GM23248 (cell line): ENCODE measurements around the gene GALK2. TPM values are rescaled to one million over a fixed set of nuclear protein-coding genes. Genes with fewer than 3 reads are reported as not detected.
A peak's percentile ranks its signal among the peaks of the same experiment; 100 is the strongest.

Source experiments
- DNase-seq: peaks from one replicate; pipeline ENCODE4 v3.0.0-alpha.2; 2015
- H2AFZ ChIP-seq: fragments of 200-600 bp; sonication (generic); 2 replicates; pipeline ENCODE4 v1.6.1; 2016; ENCODE audit warnings: antibody characterized with exemption
- H3F3A ChIP-seq: fragments of 200-600 bp; sonication (generic); 2 replicates; pipeline ENCODE4 v1.6.1; 2016; ENCODE audit warnings: mild to moderate bottlenecking, antibody characterized with exemption, mixed run types; ENCODE audit not compliant: insufficient read depth
- H3K27ac ChIP-seq: fragments of 200-600 bp; sonication (generic); 2 replicates; pipeline ENCODE4 v1.5.1; 2016; ENCODE audit warnings: mild to moderate bottlenecking
- H3K27me3 ChIP-seq: fragments of 200-600 bp; sonication (generic); replicated peaks from 2 replicates; pipeline ENCODE4 v1.6.1; 2016; ENCODE audit warnings: mild to moderate bottlenecking; ENCODE audit not compliant: insufficient read depth
- H3K36me3 ChIP-seq: fragments of 200-600 bp; sonication (generic); 2 replicates; pipeline ENCODE4 v1.6.1; 2016; ENCODE audit warnings: low read depth, mild to moderate bottlenecking
- H3K4me1 ChIP-seq: fragments of 200-600 bp; sonication (generic); 2 replicates; pipeline ENCODE4 v1.6.1; 2016; ENCODE audit warnings: mild to moderate bottlenecking; ENCODE audit not compliant: insufficient read depth
- H3K4me2 ChIP-seq: fragments of 200-600 bp; sonication (generic); one replicate; pipeline ENCODE4 v1.6.1; 2016; ENCODE audit warnings: mild to moderate bottlenecking; ENCODE audit not compliant: unreplicated experiment
- H3K4me3 ChIP-seq: fragments of 200-600 bp; sonication (generic); 2 replicates; pipeline ENCODE4 v1.5.1; 2016; ENCODE audit warnings: mild to moderate bottlenecking
- H3K79me2 ChIP-seq: fragments of 200-600 bp; sonication (generic); 2 replicates; pipeline ENCODE4 v1.6.1; 2016; ENCODE audit warnings: mild to moderate bottlenecking; ENCODE audit not compliant: insufficient read depth
- H3K9ac ChIP-seq: fragments of 200-600 bp; sonication (generic); 2 replicates; pipeline ENCODE4 v1.6.1; 2016; ENCODE audit warnings: mild to moderate bottlenecking
- H3K9me2 ChIP-seq: fragments of 200-600 bp; sonication (generic); 2 replicates; pipeline ENCODE4 v1.6.1; 2016; ENCODE audit warnings: mixed run types, mild to moderate bottlenecking, moderate library complexity; ENCODE audit not compliant: insufficient read depth
- H3K9me3 ChIP-seq: fragments of 200-600 bp; sonication (generic); one replicate; pipeline ENCODE4 v1.6.1; 2017; ENCODE audit warnings: low read depth
- H4K20me1 ChIP-seq: fragments of 200-600 bp; sonication (generic); 2 replicates; pipeline ENCODE4 v1.6.0; 2016; ENCODE audit not compliant: insufficient read depth
- EZH2 ChIP-seq: fragments of 200-600 bp; sonication (generic); IDR thresholded peaks from 2 replicates; pipeline ENCODE4 v1.6.1; 2018; ENCODE audit warnings: antibody characterized with exemption, mild to moderate bottlenecking; ENCODE audit not compliant: insufficient read depth, poor library complexity, severe bottlenecking
- EZH2phosphoT487 ChIP-seq: fragments of 200-600 bp; sonication (generic); IDR thresholded peaks from 2 replicates; pipeline ENCODE4 v1.6.1; 2018; ENCODE audit warnings: antibody characterized with exemption, moderate library complexity, mild to moderate bottlenecking, low read depth; ENCODE audit not compliant: insufficient read depth
- WGBS, 2 experiments: methylation state at CpG; one replicate each; pipeline ENCODE4 v1.1.6; 2015 to 2017; ENCODE audit warnings: low lambda C conversion rate in 2 of 2, low coverage in 1 of 2; ENCODE audit errors: missing lambda C conversion rate in 2 of 2; 5-methylcytosine and 5-hydroxymethylcytosine counted together
- in situ Hi-C: fragments of 300-500 bp; cut with MboI; formaldehyde crosslinking; loops from 2 replicates; pipeline ENCODE4 v1.15.0; 2020
- polyA plus RNA-seq: library from polyadenylated mRNA; unstranded; fragments of >200 nt; fragmentation: Nextera tagmentation; extraction: Ambion mirVana; gene quantifications from 2 replicates; pipeline ENCODE4 v1.2.1, GENCODE V29; 2016
- total RNA-seq: library from RNA; depleted of rRNA; stranded (reverse); fragments of >200 nt; shearing (Covaris generic); gene quantifications from 2 replicates; pipeline ENCODE4 v1.2.3, GENCODE V29; 2014

GALK2 gene
- total and polyA plus RNA-seq, 2 experiments from 2014 or later = 19.7 to 31.8 TPM

DNA sequence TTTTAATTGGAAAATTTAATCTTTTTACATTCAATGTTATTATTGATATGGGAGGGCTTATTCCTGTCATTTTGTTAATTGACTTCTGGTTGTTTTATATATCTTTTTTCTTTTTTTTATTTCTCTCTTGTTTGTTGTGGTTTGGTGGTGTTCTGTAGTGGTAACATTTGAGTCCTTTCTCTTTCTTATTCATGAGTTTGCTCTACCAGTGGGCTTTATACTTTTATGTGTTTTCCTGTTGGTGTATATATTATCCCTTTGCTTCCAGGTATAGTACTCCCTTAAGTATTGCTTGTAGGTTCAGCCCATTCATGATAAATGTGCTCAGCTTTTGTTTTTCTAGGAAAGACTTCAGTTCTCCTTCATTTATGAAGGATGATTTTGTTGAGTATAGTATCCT is 57.6 kb downstream of the GALK2 start:
- no peak for DNase-seq
- H3K27ac ChIP-seq = no peak overlapping the region
- no peak overlapping the region for H2AFZ ChIP-seq
- H3K9ac ChIP-seq = no peak overlapping the region
- no peaks in the 10 kb centered on the region for H3K9me3 ChIP-seq
- 0 out of 2 replicates have a peak, but pooled peaks cover 8% of the 10 kb centered on the region for H3K36me3 ChIP-seq
- no peaks in the 10 kb centered on the region for H3F3A ChIP-seq
- in situ Hi-C loops = loop anchor here (25.0 kb wide), 2 partner anchors 785 to 1085 kb away; no protein-coding TSS in a partner anchor
- H3K4me1 ChIP-seq = no peaks in the 10 kb centered on the region
- TF ChIP-seq EZH2phosphoT487 = no peak
- H3K27me3 ChIP-seq = no peaks in the 10 kb centered on the region
- no peak overlapping the region for H3K4me3 ChIP-seq
- H4K20me1 ChIP-seq = no peaks in the 10 kb centered on the region; the same call in none of the 2 replicates
- peaks cover 94% of the 10 kb centered on the region for H3K79me2 ChIP-seq
- H3K9me2 ChIP-seq = no peaks in the 10 kb centered on the region
- H3K4me2 ChIP-seq = no peak overlapping the region

DNA sequence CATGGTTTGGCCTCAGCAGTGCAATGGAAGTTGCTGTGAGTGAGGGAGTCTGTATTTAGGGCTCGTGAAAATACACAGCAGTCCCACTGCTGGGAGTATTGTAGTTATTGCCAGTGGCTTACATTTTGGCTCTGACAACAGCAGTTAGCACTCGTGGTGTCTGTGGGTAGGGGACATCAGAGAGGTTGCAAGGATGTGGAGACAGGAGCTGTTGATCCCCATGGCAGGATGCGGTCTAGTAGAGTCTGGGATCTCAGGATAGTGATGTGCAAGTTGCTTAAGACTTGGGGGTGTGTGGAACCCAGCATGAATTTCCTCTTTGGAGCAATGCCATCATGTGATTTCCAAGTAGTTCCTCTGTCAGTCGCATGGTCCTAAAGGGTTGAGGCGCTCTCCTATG is 59.9 kb downstream of the GALK2 start:
- H3K4me3 ChIP-seq = no peak overlapping the region
- no peak for DNase-seq
- H3K9ac ChIP-seq = no peak overlapping the region
- H3K9me2 ChIP-seq = no peaks in the 10 kb centered on the region
- in situ Hi-C loops = loop anchor here (25.0 kb wide), 2 partner anchors 782 to 1082 kb away; no protein-coding TSS in a partner anchor
- no peak for TF ChIP-seq EZH2phosphoT487
- no peak for TF ChIP-seq EZH2
- H3K36me3 ChIP-seq = 0 out of 2 replicates have a peak, but pooled peaks cover 8% of the 10 kb centered on the region
- no peaks in the 10 kb centered on the region for H3K9me3 ChIP-seq
- 93 to 95% methylated on average over 5 of the region's 5 CpGs for whole genome bisulfite sequencing, 2 experiments
- peaks cover 4% of the 10 kb centered on the region for H3F3A ChIP-seq
- H3K27ac ChIP-seq = no peak overlapping the region
- no peaks in the 10 kb centered on the region; the same call in none of the 2 replicates for H4K20me1 ChIP-seq
- H3K79me2 ChIP-seq = peaks cover 84% of the 10 kb centered on the region
- no peak overlapping the region for H2AFZ ChIP-seq
- peaks cover 1% of the 10 kb centered on the region; the same call in 1 of the 2 replicates for H3K4me1 ChIP-seq
- H3K27me3 ChIP-seq = no peaks in the 10 kb centered on the region
- H3K4me2 ChIP-seq = no peak overlapping the region

DNA sequence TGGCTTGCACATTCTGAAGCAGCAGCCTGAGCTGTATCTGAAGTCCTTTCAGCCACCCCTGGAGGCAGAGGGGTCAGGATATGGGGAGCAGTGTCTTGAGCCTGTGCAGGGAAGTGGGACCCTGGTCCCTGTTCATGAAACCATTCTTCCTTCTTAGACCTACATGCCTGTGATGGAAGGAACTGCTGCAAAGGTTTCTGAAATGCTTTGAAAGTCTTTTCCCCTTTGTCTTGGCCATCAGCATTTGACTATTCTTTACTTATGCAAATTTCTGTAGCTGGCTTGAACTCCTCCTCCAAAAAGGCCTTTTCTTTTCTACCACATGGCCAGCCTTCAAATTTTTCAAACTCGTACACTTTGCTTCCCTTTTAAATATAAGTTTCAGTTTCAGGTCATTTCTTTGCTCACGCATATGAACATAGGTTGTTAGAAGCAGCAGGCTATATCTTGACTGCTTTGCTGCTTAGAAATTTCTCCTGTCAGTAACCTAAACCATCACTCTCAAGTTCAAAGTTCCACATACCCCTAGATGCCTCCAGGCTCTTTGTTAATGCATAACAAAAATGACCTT is 62.3 kb downstream of the GALK2 start:
- WGBS, 2 experiments = 78 to 86% methylated on average over 2 of the region's 2 CpGs
- H3K4me1 ChIP-seq = peaks cover 24% of the 10 kb centered on the region

DNA sequence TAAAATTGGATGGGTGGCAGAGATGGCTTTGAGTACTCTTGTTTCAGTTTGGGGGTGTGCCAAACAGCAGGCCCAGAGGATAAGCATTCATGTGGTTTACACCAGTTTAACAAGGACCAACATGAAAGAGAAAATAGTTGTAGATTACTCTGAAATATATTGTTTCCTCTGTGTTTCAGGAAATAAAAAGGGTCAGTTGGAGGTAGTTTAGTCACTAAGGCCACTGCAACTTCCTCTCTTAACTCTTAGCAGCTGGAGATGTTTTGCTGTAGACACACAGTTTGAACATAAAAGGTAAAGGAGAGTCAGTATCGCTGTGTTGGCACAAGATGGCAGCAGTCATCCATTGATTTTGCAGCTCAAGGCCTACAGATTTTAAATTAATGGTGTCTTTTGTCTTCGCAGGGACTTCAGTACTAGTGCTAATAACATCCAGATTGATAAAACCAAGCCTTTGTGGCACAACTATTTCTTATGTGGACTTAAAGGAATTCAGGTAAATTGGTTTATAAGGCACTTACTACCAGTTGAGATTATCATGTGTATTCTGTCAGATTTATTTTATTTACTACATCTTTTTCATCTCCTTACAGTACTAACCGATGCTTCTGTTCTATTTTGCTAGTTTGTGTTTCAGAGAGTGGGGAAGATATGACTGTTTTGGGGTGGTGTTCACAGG is 65.5 kb downstream of the GALK2 start:
- H3K36me3 ChIP-seq = no peaks in the 10 kb centered on the region
- peak overlapping the region; percentile 43 for H3K27ac ChIP-seq
- TF ChIP-seq EZH2phosphoT487 = no peak
- TF ChIP-seq EZH2 = no peak
- peaks cover 58% of the 10 kb centered on the region for H3K79me2 ChIP-seq
- H3F3A ChIP-seq = peaks cover 35% of the 10 kb centered on the region
- WGBS, 2 experiments = 34% methylated on average over 3 of the region's 3 CpGs
- H3K27me3 ChIP-seq = no peaks in the 10 kb centered on the region
- H3K9me2 ChIP-seq = no peaks in the 10 kb centered on the region
- no peaks in the 10 kb centered on the region for H4K20me1 ChIP-seq
- H3K9ac ChIP-seq = peak overlapping the region; percentile 29
- H3K4me3 ChIP-seq = 0 out of 2 replicates have a peak overlapping the region, but pooled peaks have one; percentile 0
- H2AFZ ChIP-seq = no peak overlapping the region; the same call in 1 of the 2 replicates
- no peaks in the 10 kb centered on the region for H3K9me3 ChIP-seq
- peak; percentile 87 for DNase-seq
- peak overlapping the region; percentile 48 for H3K4me2 ChIP-seq
- peaks cover 44% of the 10 kb centered on the region for H3K4me1 ChIP-seq
- in situ Hi-C loops = loop anchor here (25.0 kb wide), 2 partner anchors 777 to 1077 kb away; no protein-coding TSS in a partner anchor

More for the DNA sequence above, 62.3 kb downstream of the GALK2 start:
- 0 out of 2 replicates have a peak, but pooled peaks cover 8% of the 10 kb centered on the region for H3K36me3 ChIP-seq
- no peak overlapping the region for H2AFZ ChIP-seq
- no peaks in the 10 kb centered on the region for H3K27me3 ChIP-seq
- in situ Hi-C loops = loop anchor here (25.0 kb wide), 2 partner anchors 780 to 1080 kb away; no protein-coding TSS in a partner anchor
- H3F3A ChIP-seq = peaks cover 25% of the 10 kb centered on the region
- H3K4me3 ChIP-seq = no peak overlapping the region
- H3K9me2 ChIP-seq = no peaks in the 10 kb centered on the region
- no peak overlapping the region for H3K9ac ChIP-seq
- H3K79me2 ChIP-seq = peaks cover 69% of the 10 kb centered on the region
- no peaks in the 10 kb centered on the region for H3K9me3 ChIP-seq
- H3K4me2 ChIP-seq = no peak overlapping the region
- TF ChIP-seq EZH2phosphoT487 (no peak), EZH2 (no peak)
- DNase-seq = no peak
- no peak overlapping the region for H3K27ac ChIP-seq
- no peaks in the 10 kb centered on the region; the same call in none of the 2 replicates for H4K20me1 ChIP-seq
